Nephron (organoid): ENCODE measurements around the gene GLYATL3.

Experiments used
- H3K27ac Mint-ChIP-seq, 3 experiments: 2 replicates each; pipeline ENCODE4 v1.8.0; 2020; ENCODE audit warnings: mixed read lengths in 3 of 3, mild to moderate bottlenecking in 2 of 3, moderate library complexity in 1 of 3
- H3K27me3 Mint-ChIP-seq: 2 replicates; pipeline ENCODE4 v1.8.0; 2021; ENCODE audit warnings: low read depth, mild to moderate bottlenecking, moderate library complexity, mixed read lengths
- H3K36me3 Mint-ChIP-seq: 2 replicates; pipeline ENCODE4 v1.8.0; 2020; ENCODE audit warnings: low read depth, mixed read lengths
- H3K4me1 Mint-ChIP-seq: 2 replicates; pipeline ENCODE4 v1.8.0; 2020; ENCODE audit warnings: mixed read lengths
- H3K4me3 Mint-ChIP-seq, 3 experiments: 2 replicates each; pipeline ENCODE4 v1.8.0; 2020; ENCODE audit warnings: mild to moderate bottlenecking in 3 of 3, mixed read lengths in 3 of 3, moderate library complexity in 2 of 3
- H3K9me3 Mint-ChIP-seq: 2 replicates; pipeline ENCODE4 v1.8.0; 2020; ENCODE audit warnings: mixed read lengths
- TF ChIP-seq, protein P1 (sequence below), 3 experiments: fragments of 200-600 bp; sonication (generic); IDR thresholded peaks; one replicate each; pipeline ENCODE4 v1.5.0; 2021; ENCODE audit warnings: antibody characterized with exemption in 3 of 3; ENCODE audit not compliant: unreplicated experiment in 3 of 3

GLYATL3 gene

GRCh38 chr6:49576618-49577017, 76.9 kb downstream of the GLYATL3 start:
- H3K36me3 Mint-ChIP-seq, result no peaks in the 10 kb centered on the region
- no peaks in the 10 kb centered on the region for H3K4me1 Mint-ChIP-seq
- H3K9me3 Mint-ChIP-seq, result no peaks in the 10 kb centered on the region
- no peak overlapping the region for H3K27ac Mint-ChIP-seq
- H3K4me3 Mint-ChIP-seq, result no peak overlapping the region
- TF ChIP-seq, protein P1, sequence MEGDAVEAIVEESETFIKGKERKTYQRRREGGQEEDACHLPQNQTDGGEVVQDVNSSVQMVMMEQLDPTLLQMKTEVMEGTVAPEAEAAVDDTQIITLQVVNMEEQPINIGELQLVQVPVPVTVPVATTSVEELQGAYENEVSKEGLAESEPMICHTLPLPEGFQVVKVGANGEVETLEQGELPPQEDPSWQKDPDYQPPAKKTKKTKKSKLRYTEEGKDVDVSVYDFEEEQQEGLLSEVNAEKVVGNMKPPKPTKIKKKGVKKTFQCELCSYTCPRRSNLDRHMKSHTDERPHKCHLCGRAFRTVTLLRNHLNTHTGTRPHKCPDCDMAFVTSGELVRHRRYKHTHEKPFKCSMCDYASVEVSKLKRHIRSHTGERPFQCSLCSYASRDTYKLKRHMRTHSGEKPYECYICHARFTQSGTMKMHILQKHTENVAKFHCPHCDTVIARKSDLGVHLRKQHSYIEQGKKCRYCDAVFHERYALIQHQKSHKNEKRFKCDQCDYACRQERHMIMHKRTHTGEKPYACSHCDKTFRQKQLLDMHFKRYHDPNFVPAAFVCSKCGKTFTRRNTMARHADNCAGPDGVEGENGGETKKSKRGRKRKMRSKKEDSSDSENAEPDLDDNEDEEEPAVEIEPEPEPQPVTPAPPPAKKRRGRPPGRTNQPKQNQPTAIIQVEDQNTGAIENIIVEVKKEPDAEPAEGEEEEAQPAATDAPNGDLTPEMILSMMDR (IDR thresholded peaks at IDR 0.05; ENCODE audit: unreplicated experiment in 3 of 3), result no peak
- peaks cover 4% of the 10 kb centered on the region for H3K27me3 Mint-ChIP-seq
